ENCODE measurements around the gene ZNF283. TPM values are rescaled to one million over a fixed set of nuclear protein-coding genes. Genes with fewer than 3 reads are reported as not detected.

Gene ZNF283
- total RNA-seq, 1 experiment from 2014 or later: 8.7 TPM

Other genes starting within 250 kb of the ZNF283 start
- 18.7 and 20.8 TPM in 2 replicates for gene IRGQ, start 231.2 kb upstream of the ZNF283 start, total RNA-seq (2014; rRNA removed; shearing (Covaris generic))
- gene ZNF576, start 230.7 kb upstream of the ZNF283 start, total RNA-seq (2014; rRNA removed; shearing (Covaris generic)): 10.5 and 12.7 TPM in 2 replicates
- not detected in 2 replicates for gene SRRM5, start 215.2 kb upstream of the ZNF283 start, total RNA-seq (2014; rRNA removed; shearing (Covaris generic))
- 44.6 and 47.2 TPM in 2 replicates for gene ZNF428, start 207.7 kb upstream of the ZNF283 start, total RNA-seq (2014; rRNA removed; shearing (Covaris generic))
- gene CADM4, start 187.5 kb upstream of the ZNF283 start, total RNA-seq (2014; rRNA removed; shearing (Covaris generic)): 13.1 and 13.2 TPM in 2 replicates
- gene PLAUR, start 157.2 kb upstream of the ZNF283 start, total RNA-seq (2014; rRNA removed; shearing (Covaris generic)): 3.5 and 5.5 TPM in 2 replicates
- gene IRGC, start 111.2 kb upstream of the ZNF283 start, total RNA-seq (2014; rRNA removed; shearing (Covaris generic)): not detected in 2 replicates
- 16.3 and 21.1 TPM in 2 replicates for gene SMG9, start 72.4 kb upstream of the ZNF283 start, total RNA-seq (2014; rRNA removed; shearing (Covaris generic))
- gene KCNN4, start 46.3 kb upstream of the ZNF283 start, total RNA-seq (2014; rRNA removed; shearing (Covaris generic)): 1.4 and 1.7 TPM in 2 replicates
- gene LYPD5, start 24.9 kb upstream of the ZNF283 start, total RNA-seq (2014; rRNA removed; shearing (Covaris generic)): not detected in 2 replicates
- gene ZNF404, start 56.6 kb downstream of the ZNF283 start, total RNA-seq (2014; rRNA removed; shearing (Covaris generic)): 0.40 TPM in 1 of 2 replicates, not detected in the other
- 9.5 and 12.5 TPM in 2 replicates for gene ZNF45, start 108.0 kb downstream of the ZNF283 start, total RNA-seq (2014; rRNA removed; shearing (Covaris generic))
- 1.6 and 3.0 TPM in 2 replicates for gene ZNF221, start 123.9 kb downstream of the ZNF283 start, total RNA-seq (2014; rRNA removed; shearing (Covaris generic))
- gene ZNF155, start 156.9 kb downstream of the ZNF283 start, total RNA-seq (2014; rRNA removed; shearing (Covaris generic)): 7.5 and 7.9 TPM in 2 replicates
- 3.3 and 6.6 TPM in 2 replicates for gene ZNF230, start 175.6 kb downstream of the ZNF283 start, total RNA-seq (2014; rRNA removed; shearing (Covaris generic))
- 5.5 and 9.0 TPM in 2 replicates for gene ZNF222, start 198.1 kb downstream of the ZNF283 start, total RNA-seq (2014; rRNA removed; shearing (Covaris generic))
- 3.7 and 3.9 TPM in 2 replicates for gene ZNF223, start 224.7 kb downstream of the ZNF283 start, total RNA-seq (2014; rRNA removed; shearing (Covaris generic))
- gene ZNF284, start 244.8 kb downstream of the ZNF283 start, total RNA-seq (2014; rRNA removed; shearing (Covaris generic)): 3.2 and 3.5 TPM in 2 replicates